Measurements from ENCODE around the gene ANKRD10. TPM values are rescaled to one million over a fixed set of nuclear protein-coding genes. Genes with fewer than 3 reads are reported as not detected.

ANKRD10 gene
- total RNA-seq, 1 donor from 2014 or later: 138 TPM

- no peak for DNase-seq (ENCODE audit: low spot score)
Observed at GRCh38 chr13:110944968-110945927, 30.4 kb upstream of the ANKRD10 start.

GRCh38 chr13:110944121-110944967 is 29.5 kb upstream of the ANKRD10 start:
- no peak for DNase-seq (ENCODE audit: low spot score)

- no peak for DNase-seq (ENCODE audit: low spot score)
Observed at GRCh38 chr13:110942248-110942981, 27.5 kb upstream of the ANKRD10 start.

GRCh38 chr13:110938662-110939421 is 24.0 kb upstream of the ANKRD10 start:
- no peak for DNase-seq (ENCODE audit: low spot score)

GRCh38 chr13:110937511-110938285 is 22.8 kb upstream of the ANKRD10 start:
- DNase-seq (ENCODE audit: low spot score): no peak

GRCh38 chr13:110936519-110936918 is 21.6 kb upstream of the ANKRD10 start:
- no peak for DNase-seq (ENCODE audit: low spot score)

GRCh38 chr13:110932588-110932987 is 17.7 kb upstream of the ANKRD10 start:
- DNase-seq (ENCODE audit: low spot score): no peak

GRCh38 chr13:110929104-110929777 is 14.4 kb upstream of the ANKRD10 start:
- no peak for DNase-seq (ENCODE audit: low spot score)

- DNase-seq (ENCODE audit: low spot score): no peak
Observed at GRCh38 chr13:110925023-110925612, 10.2 kb upstream of the ANKRD10 start.

GRCh38 chr13:110924639-110924934 is 9.7 kb upstream of the ANKRD10 start:
- no peak for DNase-seq (ENCODE audit: low spot score)

GRCh38 chr13:110923777-110924638 is 9.1 kb upstream of the ANKRD10 start:
- no peak for DNase-seq (ENCODE audit: low spot score)

GRCh38 chr13:110923086-110923485 is 8.2 kb upstream of the ANKRD10 start:
- DNase-seq (ENCODE audit: low spot score): no peak

- no peak for DNase-seq (ENCODE audit: low spot score)
Observed at GRCh38 chr13:110922506-110922905, 7.6 kb upstream of the ANKRD10 start.

- DNase-seq (ENCODE audit: low spot score): no peak
Observed at GRCh38 chr13:110921695-110922094, 6.8 kb upstream of the ANKRD10 start.

- DNase-seq (ENCODE audit: low spot score): no peak
Observed at GRCh38 chr13:110921209-110921608, 6.3 kb upstream of the ANKRD10 start.

GRCh38 chr13:110920038-110920437 is 5.2 kb upstream of the ANKRD10 start:
- no peak for DNase-seq (ENCODE audit: low spot score)

GRCh38 chr13:110916301-110917142 is 1.7 kb upstream of the ANKRD10 start:
- DNase-seq (ENCODE audit: low spot score): no peak

GRCh38 chr13:110915874-110916206 is 971 bp upstream of the ANKRD10 start:
- no peak for DNase-seq (ENCODE audit: low spot score)
